SK-MEL-5 (cell line): ENCODE data around the gene EFCAB6. TPM values are rescaled to one million over a fixed set of nuclear protein-coding genes. Genes with fewer than 3 reads are reported as not detected.
A peak's percentile ranks its signal among the peaks of the same experiment; 100 is the strongest.

ENCODE experiments used
- DNase-seq: peaks from one replicate; pipeline ENCODE4 v3.0.0-alpha.2; 2016; ENCODE audit warnings: low read depth, low spot score
- in situ Hi-C: cut with HindIII; loops from 2 replicates; pipeline ENCODE4 v1.10.0; 2016; ENCODE audit warnings: low sequenced_read_pairs, high pct_unique_total_duplicates, low pct_unique_long_range_greater_than_20kb
- small RNA-seq, 2 experiments: library from RNA; depleted of rRNA; stranded (forward); fragments of <200 nt; gene quantifications; one replicate each; pipeline ENCODE3, GENCODE V24; 2014
- total RNA-seq: library from RNA; depleted of rRNA; stranded (reverse); fragments of >200 nt; shearing (Covaris generic); gene quantifications from 2 replicates; pipeline ENCODE4 v1.2.3, GENCODE V29; 2014; rRNA removed

EFCAB6 gene
- total RNA-seq, 1 experiment from 2014 or later, result 0.55 TPM

DNA sequence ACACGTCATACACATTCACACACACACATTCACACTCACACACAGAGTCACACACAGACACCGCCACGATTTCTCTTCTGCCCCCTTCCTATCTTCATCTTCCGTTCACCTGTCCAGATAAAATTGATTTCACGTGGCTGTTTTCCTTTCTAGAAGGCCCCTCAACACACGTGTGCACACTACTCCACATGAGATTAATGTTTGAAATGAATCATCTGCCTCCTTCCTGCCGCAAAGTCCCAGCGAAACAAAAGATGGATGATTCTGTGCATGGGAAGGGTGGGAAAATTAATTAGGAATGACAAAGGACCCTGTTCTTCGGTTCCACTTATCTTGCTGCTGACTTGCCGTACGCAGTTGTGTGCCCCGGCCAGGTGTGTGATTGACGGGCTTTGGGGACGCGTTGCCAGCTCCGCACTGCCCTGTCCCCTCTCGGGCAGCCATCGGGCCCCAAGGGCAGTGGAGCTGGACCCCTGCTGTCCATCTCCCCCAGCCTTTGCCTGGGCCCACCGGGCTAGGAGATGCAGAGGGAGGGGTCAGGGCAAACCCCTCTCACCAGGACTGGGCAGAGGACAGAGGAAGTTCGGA is 326.5 kb downstream of the EFCAB6 start:
- in situ Hi-C loops, result no loop called here
- DNase-seq, result no peak

DNA sequence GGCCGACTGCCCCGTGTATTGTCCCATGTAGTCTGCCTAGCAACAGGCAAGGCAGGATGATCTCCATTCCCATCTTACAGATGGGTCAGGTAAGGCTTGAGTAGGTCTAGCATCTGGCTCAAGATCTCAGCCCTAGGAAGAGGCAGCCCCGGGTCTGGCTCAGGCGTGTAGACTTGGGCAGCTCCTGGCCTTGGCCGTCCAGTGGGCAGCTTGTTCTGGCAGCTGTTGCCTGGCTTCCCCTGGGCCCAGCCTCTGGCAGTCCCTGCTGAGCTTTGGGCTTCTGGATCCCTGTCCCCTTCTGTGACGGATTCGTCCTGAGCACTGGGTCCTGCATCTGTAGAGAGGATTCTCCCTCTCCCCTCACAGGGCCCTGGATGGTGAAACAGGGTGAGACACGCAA is 327.9 kb downstream of the EFCAB6 start:
- in situ Hi-C loops, result no loop called here

DNA sequence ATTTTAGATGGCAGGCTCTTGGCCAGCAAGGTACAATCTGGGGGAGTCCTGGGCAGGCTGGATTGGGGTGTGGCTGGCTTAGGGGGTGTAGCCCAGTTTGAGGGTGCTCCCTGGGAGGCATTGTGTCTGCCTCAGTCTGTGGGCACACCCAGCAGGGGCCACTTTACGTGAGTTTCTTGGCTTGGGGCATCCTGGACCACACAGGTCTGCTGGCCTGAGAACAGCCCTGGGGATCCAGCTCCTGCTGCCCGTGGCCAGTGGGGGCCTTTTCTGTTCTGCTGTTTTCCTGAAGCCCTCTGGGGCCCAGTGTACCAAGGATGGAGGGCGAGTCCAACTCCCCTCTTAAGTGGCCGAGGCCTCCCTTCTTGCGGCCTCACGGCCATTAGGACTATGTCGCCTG is 328.4 kb downstream of the EFCAB6 start:
- in situ Hi-C loops, result no loop called here
- no peak for DNase-seq

More for the DNA sequence above, 327.9 kb downstream of the EFCAB6 start:
- DNase-seq, result no peak

DNA sequence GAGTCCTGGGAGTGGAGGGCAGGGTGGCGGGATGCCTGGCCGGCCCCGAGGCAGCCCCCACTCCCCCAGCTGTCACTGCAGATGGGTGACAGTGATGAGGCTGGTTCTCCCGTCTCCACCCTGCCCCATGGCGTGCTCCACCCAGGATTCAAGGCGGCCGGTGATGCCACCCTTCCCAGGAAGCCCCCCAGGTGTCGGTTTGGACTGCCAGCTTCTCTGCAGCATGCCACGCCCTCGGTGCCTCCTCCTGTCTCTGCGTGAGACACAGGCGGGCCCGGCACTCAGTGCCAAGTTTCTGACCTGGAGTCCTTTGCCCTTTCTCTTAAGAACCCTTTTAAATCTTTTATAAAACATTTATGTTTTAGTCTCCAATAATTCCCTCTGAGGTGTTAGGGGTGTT is 328.8 kb downstream of the EFCAB6 start:
- no peak for DNase-seq
- in situ Hi-C loops, result no loop called here

DNA sequence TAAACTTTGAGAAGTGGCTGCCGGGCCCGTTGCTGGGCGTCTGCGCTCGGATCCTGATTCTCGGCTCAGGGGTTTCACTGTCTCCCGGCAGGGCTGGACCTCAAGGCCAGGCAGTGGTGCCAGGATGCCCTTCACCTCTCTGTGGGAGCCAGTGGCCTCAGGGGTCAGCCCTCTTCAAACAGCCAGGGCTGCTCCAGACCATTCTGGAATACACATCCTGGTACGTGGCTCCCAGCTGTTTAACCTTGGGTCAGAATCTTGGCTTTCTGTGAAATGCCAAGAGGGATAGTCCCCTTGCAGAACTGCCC is 329.8 kb downstream of the EFCAB6 start:
- DNase-seq, result no peak
- in situ Hi-C loops, result no loop called here

DNA sequence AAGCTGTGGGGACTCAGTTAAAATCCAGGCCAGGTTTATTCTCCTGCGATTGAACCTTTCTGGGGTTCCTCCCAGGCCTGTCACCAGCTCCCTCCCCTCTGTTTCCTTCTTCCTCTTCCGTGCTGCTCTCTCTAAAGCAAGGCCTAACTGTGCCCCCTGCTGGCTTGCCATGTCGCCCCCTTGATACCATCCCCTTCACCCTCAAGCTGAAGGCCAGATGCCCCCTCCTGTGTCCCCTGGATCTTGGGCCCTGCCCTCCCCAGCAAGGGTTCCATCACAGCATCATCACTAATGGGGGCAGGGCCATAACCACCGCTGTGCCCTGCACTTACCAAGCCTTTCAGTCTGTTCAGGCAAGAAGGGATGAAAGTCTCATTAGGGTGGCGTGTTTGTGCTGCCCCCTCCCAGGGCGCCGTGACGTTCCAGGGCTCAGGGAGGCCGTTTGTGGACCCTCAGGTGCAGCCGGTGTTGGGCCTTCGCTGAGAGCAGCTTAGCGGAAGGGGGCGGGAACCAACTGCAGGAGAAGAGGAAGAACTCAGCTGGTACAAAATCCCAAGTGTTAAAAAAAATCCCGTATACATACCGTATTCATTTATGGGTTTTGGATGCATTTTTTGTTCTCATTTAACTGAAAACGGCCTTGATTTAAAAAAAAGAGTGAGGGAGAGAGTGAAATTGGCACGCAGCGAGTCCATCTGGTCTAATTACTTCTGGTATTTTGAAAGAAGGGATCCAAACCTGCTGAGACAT is 330.4 kb downstream of the EFCAB6 start:
- in situ Hi-C loops, result no loop called here
- DNase-seq, result peak; percentile 22

DNA sequence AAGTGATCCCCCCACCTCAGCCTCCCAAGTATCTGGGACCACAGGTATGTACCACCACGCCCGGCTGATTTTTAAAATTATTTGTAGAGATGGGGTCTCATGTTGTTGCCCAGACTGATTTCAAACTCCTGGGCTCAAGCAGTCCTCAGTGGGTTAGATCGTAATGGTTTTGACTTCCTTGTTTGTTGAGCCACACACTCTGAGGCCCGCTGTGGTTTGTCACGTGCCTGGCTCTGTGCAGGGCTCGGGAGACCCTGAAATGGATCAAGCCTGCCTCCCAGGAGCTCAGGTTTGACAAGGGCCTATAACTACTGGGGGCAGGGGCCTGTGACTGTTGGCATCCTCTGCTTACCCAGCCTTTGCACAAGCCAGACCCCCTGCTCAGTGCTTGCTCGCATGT is 332.1 kb downstream of the EFCAB6 start:
- in situ Hi-C loops, result no loop called here
- DNase-seq, result no peak

DNA sequence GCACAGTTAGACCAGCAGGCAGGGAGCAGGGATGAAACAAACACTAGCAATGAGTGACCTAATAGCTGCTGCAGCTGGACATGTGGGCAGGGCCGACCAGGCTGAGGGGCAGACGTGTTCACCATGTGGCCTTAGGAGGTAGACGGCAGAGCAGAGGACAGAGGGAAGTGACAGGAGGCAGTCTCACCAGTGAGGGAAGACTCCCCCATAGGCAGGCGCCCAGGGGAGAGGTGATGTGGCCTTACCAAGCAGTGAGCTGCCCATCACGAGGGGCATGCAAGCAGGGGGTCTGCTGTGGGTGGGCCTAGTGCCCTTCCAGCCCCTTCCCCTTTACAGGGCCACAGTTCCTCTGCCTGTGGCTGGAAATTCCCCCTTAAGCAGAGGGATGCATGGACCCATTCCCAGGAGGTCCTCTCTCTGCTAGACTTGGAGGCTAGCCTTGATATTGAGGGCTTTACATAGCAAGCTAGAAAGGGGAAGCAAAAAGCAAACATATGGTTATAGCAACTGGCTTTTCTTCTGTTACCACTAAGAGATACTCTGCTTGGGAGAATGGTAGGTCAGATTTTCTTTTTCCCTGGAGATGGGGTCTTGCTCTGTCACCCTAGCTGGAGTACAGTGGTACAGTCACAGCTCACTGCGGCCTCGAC is 332.7 kb downstream of the EFCAB6 start:
- in situ Hi-C loops, result no loop called here
- DNase-seq, result no peak

Small RNAs within 50 kb of the gene (small RNA-seq; reads per million reads assigned to genes)
- 0 reads per million in 2 experiments for gene HMGN2P9

Other genes starting within 250 kb of the EFCAB6 start
- gene SULT4A1, start 50.2 kb upstream of the EFCAB6 start, total RNA-seq, result 1.8 and 2.0 TPM in 2 replicates
- not detected in 2 replicates for gene PNPLA5, start 79.7 kb upstream of the EFCAB6 start, total RNA-seq
- gene PNPLA3, start 111.5 kb upstream of the EFCAB6 start, total RNA-seq, result 11.1 and 12.5 TPM in 2 replicates
- gene SAMM50, start 143.1 kb upstream of the EFCAB6 start, total RNA-seq, result 94.8 and 103 TPM in 2 replicates
- gene PARVB, start 212.0 kb upstream of the EFCAB6 start, total RNA-seq, result 164 and 178 TPM in 2 replicates